ENCODE data around the gene GPR62.

Gene GPR62

DNA sequence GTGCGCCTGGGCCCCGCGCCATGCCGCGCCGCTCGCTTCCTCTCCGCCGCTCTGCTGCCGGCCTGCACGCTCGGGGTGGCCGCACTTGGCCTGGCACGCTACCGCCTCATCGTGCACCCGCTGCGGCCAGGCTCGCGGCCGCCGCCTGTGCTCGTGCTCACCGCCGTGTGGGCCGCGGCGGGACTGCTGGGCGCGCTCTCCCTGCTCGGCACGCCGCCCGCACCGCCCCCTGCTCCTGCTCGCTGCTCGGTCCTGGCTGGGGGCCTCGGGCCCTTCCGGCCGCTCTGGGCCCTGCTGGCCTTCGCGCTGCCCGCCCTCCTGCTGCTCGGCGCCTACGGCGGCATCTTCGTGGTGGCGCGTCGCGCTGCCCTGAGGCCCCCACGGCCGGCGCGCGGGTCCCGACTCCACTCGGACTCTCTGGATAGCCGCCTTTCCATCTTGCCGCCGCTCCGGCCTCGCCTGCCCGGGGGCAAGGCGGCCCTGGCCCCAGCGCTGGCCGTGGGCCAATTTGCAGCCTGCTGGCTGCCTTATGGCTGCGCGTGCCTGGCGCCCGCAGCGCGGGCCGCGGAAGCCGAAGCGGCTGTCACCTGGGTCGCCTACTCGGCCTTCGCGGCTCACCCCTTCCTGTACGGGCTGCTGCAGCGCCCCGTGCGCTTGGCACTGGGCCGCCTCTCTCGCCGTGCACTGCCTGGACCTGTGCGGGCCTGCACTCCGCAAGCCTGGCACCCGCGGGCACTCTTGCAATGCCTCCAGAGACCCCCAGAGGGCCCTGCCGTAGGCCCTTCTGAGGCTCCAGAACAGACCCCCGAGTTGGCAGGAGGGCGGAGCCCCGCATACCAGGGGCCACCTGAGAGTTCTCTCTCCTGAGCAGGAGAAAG lies 951 bp downstream of the GPR62 start:
- DNase-seq, result peak; percentile 30 to 33

GRCh38 chr3:51957520-51958205 lies 2.5 kb downstream of the GPR62 start:
- DNase-seq, result no peak

DNA sequence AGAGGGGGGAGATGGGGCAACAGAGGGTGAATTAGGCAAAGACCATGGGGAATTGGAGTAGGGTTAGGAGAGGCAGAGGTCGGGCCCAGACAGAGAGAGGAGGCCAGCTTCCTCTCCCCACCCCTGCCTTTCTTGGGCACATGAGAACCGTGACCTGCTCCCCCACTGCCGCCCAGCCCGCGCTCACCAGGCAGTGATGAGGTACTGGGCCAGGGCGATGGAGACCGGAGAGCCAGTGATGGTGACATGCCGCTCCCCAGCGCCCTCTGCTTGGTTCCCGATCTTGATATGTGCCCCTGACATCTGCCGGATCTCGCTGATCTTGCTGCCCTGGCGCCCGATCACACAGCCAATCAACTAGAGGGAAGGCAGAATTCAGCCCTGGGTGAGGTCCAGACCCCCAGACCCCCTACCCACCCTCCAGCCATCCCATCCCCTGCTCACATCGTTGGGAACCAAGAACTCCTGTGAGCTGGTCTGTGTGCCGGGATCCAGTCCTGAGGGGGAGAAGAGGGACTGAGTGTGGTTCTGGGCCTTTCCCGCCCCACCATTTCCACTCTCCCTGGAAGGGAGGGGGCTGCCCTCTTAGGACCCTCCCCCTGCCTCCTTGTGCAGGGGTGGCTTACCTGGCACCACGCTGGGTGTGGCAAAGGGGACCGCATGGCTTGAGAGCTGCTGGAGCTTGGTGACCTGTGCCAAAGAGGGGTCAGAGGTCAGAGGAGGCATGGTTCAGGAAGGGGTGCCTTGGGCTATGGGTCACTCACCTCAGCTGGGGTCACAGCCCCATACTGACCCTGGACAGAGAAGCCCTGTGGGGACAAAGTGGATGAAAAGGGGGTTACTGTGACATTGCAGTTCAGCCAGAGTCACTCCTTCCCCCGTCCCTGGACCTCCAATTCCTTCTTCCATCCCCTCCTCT lies 3.7 kb downstream of the GPR62 start:
- no peak for DNase-seq

DNA sequence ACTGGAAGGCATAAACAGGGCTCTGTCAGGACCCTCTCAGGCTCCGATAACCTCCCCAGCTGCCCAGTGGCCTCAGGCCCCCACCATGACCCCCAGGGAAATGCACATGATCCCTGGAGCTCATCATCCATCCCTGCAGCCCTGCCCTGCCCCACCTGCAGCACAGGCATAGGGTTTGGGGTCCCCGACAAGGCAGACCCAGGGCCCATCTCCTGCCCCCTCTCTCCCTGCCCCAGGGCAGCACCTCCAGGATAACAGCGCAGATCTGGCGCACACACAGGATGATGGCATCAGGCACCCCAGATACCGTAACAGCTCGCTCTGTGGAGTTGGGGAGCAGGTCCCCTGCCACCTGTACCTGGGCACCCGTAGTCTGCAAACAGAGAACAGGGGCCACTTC lies 4.5 kb downstream of the GPR62 start:
- no peak for DNase-seq

GRCh38 chr3:51960386-51960785 lies 5.2 kb downstream of the GPR62 start:
- DNase-seq, result no peak

DNA sequence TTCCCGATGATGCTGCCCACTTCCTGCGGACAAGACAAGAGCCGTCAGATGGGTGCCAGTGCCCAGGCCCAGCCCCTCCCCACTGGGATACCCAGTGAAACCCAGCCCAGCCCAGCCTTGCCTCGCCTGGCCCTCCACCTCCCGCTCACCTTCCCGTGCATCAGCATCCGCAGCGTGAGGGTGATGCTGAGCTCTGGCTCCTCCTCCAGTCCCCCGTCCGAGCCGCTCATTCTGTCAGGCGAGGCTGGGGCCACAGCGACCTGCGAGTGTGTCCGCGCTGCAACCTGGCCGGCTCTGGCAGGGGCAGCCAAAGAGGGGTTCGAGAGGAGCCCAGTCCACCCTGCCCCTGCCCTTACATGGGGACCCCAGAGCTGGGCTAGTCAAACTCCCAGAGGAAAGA lies 5.8 kb downstream of the GPR62 start:
- DNase-seq, result no peak

- DNase-seq, result no peak
These were observed 6.7 kb downstream of the GPR62 start for GRCh38 chr3:51961602-51962569.

DNA sequence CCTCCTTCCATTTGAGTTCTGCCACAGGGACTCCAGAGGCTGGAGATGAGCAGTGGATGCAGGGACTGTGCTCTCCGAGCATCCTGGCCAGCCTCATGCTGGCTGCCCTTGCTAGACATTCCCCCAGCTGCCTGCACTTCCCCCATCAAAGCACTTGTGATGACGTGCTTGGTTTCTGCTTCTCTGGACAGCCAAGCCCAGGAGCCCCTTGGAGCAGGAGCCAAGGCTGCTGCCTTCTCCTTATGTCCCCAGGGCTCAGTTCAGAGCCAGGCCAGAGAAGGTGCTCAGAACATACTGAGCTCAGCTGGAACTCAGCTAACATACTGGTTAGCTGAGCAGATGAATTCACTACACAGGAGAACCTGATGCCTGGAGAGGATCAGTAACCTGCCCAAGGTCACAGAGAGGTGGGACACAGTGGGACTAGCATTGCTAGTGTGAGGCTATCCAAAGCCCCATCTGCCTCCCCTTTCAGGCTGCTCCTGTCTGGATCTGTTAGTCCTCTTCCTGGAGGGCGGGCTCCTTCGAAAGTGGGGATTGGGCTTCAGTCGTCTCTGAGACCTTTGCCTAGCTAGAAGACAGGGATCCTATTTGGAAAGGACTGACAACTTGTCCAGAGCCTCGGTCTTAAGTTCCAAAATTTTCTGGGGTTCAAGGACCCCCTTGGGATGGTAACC lies 7.8 kb downstream of the GPR62 start:
- DNase-seq, result no peak

DNA sequence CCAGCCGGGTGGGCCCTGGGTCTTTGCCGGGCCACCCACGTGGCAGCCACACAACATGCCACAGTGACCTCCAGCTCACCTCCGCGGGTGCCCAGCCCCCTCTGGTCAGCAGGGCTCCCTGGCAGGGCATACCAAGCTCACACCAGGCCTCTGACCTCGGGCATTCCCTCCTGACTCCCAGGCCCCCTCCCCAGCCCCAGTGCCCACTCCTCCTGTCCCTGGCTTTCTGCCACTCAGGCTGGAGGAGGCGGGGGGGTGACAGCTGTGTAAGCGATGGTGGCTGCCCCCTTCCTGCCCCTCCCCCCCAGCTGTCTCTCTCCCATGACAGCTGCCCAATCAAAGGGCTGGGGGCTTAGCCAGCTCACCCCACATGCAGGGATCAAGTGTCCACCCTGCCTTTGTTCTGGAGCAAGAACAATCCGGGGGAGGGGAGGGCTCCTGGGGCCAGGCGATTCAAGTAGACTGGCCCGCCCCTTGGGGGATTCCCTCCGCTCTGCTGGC lies 8.8 kb downstream of the GPR62 start:
- DNase-seq, result no peak

- no peak for DNase-seq
These were observed 9.3 kb downstream of the GPR62 start for GRCh38 chr3:51964521-51964920.

DNA sequence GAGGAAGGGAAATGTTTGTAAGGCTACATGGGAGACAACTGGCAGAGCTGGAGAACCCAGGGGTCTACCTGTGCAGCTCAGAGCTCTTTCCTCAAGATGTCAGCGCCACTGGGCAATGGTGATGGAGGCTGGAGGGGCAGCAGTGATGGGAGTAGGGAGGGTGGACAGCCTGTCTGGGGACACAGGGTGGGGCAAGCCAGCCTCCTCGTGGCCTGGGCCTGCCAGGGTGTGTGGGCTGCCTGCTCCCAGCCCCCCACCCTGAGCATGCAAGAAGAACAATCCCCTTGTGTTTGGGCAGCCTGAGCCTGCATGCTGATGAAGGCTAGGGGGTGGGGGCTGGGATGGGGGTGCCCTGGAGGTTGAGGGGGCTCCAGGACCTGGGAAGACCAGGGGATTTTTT lies 10.8 kb downstream of the GPR62 start:
- DNase-seq, result no peak

DNA sequence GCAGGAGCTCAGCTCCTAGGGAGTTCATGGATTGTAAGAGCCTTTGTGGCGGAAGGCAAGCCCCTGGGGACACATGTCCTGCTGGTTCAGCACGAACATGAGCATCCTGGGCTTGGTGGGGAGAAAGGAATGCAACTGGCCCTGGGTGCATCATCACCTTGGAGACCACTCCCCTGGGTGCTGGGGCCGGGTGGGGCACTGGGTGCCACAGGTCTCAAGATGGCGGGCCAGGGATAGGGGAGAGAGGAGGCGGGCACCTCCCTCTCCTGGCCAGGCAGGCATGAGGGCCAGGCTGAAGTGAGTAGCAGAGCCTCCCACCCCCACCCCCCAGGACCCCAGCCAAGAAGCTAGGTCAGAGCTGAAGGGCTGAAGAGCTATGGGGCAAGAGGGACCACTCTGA lies 11.3 kb downstream of the GPR62 start:
- DNase-seq, result no peak

- DNase-seq, result no peak
These were observed 11.8 kb downstream of the GPR62 start for GRCh38 chr3:51966922-51967383.

DNA sequence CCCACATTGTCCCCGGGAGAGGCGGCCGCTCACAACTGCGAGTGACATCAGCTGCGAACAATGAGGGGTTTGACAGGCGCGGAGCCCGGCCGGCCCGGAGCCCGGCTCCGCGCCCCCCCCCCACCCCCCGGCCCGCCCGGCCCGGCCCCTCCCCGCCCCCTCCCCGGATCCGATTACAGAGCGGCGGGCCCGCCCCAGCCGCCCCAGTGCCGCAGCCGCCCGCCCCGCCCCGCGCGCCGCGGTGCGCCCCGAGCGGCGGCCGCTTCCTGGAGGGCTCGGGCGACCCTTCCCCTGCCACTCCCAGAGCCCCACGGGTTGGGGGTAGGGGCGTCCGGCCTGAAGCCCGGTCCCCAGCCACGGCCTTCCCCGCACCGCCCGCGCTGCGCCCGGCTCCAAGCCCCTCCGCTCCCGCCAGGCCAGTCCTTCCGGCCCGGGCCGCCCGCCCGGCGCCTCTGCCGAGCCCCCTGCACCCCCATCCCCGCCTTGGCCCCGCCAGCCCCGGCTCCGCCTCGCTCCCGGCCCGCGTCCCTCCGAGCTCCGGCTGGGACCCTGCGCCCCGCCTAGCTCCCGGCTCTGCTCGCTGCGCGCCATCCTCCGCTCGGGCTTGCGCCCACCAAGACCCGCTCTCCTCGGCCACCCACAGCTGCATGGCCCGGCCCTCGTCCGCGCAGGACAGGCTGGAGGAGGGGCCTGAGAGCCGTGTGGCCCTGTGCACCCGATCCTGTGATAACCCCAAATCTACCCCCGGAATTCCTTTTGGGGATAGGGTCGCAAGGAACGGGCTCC lies 12.4 kb downstream of the GPR62 start, which contains the start of gene PCBP4:
TSS of gene PCBP4 (minus strand) at position 71 of the 786 bp plus-strand sequence. CDS start 6,214 bp downstream, outside the sequence.
- DNase-seq, result peak; percentile 7 to 48

- DNase-seq, result no peak
These were observed 13.1 kb downstream of the GPR62 start for GRCh38 chr3:51968170-51968775.

GRCh38 chr3:51968883-51969678 lies 13.9 kb downstream of the GPR62 start:
- DNase-seq, result no peak

- DNase-seq, result no peak
These were observed 14.7 kb downstream of the GPR62 start for GRCh38 chr3:51969841-51970240.

GRCh38 chr3:51970606-51971300 lies 15.6 kb downstream of the GPR62 start:
- DNase-seq, result no peak
